ENCODE measurements around the gene HEYL. TPM values are rescaled to one million over a fixed set of nuclear protein-coding genes. Genes with fewer than 3 reads are reported as not detected.

HEYL gene
- 0.13 TPM in 1 of 2 replicates, not detected in the other for total RNA-seq

DNA sequence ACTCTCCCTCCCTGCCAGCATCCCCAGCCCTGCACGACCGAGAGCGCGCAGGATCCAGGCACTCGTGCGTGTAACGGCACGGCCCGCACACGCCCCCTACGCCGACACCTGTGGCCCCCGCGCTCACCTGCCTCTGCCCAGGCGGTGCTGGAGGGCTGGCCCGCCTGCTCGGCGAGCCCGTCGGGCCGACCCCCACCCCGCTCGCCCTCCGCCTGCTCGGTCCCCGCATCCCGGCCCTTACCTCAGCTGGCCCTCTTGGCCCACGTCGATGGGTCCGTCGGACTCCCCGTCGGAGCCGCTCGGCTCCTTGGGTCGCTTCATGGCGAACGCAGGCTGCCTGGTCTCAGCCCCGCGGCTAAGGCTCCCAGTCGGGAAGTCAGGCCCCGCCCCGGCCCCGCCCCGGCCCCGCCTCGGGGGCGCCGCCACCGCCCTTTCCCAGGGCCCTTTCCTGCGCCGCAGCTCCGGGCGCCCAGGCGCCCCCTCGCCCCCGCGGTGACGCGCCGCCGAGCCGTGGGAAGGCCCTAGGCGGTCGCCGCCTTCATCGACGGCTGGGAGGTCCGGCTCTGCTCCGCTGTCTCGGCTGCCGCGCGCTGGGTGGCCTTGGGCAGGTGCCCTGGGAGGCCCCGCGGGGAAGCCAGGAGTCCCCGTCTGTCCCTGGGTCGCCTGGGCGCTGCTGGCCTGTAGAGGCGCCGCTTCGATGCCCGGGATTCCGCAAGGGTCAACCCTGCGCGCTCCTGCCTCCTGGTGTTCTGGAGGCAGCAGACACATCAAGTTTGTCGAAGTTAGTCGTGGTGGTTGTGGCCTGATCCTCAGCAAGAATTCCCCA is at the start of gene HEYL:
HEYL (minus strand) TSS at position 339 of the 826 bp plus-strand sequence; CDS start at position 321, 18 bp downstream.
- DNase-seq (ENCODE audit: low read depth in 2 of 2): peak in 1 of 2 donors; percentile 32

DNA sequence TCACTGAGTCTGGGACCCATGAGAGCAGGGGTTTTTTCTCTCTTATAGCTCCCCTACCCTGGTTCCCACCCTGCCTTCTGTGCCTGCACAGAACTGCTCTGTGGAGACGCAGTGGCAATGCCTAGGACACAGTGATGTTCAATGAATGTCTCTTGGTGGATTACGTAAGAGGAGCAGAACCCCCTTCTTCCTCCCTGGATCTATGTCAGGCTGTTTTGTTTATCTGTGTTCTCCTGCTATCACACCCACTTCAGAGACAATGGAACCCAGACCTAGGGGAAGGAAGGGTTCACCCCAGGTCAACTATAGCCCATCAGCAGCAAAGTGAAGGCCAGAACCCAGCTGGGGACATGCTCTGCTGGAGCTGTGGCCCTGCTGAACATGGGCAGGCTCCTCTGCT is 49.8 kb upstream of the HEYL start:
- no peak for DNase-seq (ENCODE audit: low read depth in 2 of 2)

DNA sequence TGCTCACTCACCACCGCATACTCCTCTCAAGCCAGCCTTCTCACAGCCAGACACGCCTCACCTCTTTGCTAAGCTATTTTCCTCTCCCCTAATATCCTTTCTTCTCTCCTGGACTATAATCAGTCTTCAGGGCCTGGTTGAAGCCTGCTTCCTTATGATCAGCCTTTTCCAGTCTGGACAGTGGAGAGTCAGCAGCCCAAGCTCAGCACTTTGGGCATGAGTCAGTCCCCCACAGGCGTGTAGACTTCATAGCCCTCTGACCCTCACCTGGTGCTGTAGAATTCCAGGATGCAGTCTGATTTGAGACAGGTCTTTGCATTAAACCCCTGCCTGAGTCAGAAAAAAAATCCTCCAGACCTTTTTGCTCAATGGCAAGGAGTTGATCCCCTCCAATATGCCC is 49.3 kb upstream of the HEYL start:
- no peak for DNase-seq (ENCODE audit: low read depth in 2 of 2)

DNA sequence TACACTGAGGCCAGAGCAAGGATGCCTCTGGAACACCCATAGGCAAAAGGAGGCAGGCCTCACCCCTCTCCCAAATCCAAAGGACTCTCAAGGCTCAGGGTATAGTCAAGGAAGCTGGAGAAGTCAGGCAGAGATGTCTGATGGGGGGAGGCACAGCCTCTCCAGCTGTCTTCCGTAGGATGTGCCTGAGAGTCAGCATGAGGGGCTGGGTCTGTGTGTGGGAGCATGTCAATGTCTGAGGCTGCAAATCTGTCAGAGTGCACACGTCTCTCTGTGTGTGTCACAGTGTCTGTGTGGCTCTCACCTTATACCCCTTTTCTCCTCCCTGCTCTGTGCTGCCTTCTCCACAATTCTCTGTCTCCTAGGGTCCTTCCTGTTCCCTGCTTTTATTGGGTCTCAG is 47.8 kb upstream of the HEYL start:
- no peak for DNase-seq (ENCODE audit: low read depth in 2 of 2)

DNA sequence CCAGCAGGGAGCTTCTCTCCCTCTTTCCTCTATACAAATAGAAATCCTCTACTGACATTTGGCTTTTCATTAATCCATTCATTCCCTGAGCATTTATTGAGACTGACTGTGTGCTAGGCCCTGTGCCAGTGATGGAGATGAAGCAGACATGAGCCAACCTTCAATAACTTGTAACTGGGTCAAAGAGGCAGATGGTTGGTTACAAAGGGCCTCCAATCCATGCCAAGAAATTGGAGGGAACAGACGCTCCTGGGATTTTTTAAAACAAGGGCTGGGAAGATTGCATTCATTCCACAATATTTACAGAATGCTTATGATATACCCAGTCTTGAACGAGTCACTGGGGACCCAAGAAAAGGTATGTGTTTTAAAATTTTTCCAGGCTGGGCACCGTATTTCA is 45.6 kb upstream of the HEYL start:
- no peak for DNase-seq (ENCODE audit: low read depth in 2 of 2)

GRCh38 chr1:39684313-39684664 is 44.8 kb upstream of the HEYL start:
- DNase-seq (ENCODE audit: low read depth in 2 of 2): no peak

- DNase-seq (ENCODE audit: low read depth in 2 of 2): no peak
Observed at GRCh38 chr1:39683591-39684312, 44.3 kb upstream of the HEYL start.

DNA sequence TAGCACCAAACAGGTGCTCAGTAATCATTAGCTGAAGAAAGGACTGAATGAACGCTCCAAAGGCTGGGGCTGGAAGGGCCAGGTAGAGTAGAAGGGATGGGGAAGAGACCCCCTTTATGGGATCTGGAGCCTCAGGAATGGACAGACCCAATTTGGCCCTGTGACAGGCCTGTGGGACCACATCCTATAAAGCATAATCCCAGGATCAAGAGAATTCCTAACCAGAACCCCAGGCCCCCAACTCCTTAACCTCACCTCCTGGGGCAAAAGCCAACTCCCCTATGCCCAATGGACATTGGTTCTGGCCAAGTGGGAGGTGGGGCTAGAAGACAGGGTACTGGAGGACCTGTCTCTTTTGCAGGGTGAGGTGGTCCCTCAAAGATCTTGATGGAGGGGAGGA is 42.6 kb upstream of the HEYL start:
- DNase-seq (ENCODE audit: low read depth in 2 of 2): no peak

- no peak for DNase-seq (ENCODE audit: low read depth in 2 of 2)
Observed at GRCh38 chr1:39681294-39681693, 41.9 kb upstream of the HEYL start.

- DNase-seq (ENCODE audit: low read depth in 2 of 2): no peak
Observed at GRCh38 chr1:39680751-39681150, 41.3 kb upstream of the HEYL start.

DNA sequence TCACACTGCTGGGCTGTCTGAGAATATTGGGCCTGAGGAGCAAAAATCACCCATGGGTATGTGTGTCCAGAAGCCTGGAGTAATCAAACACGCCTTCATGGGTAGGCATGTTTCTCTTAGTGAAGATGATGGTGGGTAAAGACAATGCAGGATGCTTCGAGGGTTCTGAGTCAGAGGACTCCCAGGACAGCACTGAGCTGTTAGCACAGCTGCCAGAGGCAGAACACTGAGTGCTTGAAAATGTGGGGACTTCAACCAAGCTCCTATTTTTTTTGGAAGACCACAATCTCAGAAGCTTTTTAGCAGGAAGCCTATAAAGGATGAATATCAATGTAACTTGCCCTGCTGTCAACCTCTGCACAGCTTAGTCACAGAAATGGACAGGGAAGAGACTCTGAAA is 40.4 kb upstream of the HEYL start:
- no peak for DNase-seq (ENCODE audit: low read depth in 2 of 2)

DNA sequence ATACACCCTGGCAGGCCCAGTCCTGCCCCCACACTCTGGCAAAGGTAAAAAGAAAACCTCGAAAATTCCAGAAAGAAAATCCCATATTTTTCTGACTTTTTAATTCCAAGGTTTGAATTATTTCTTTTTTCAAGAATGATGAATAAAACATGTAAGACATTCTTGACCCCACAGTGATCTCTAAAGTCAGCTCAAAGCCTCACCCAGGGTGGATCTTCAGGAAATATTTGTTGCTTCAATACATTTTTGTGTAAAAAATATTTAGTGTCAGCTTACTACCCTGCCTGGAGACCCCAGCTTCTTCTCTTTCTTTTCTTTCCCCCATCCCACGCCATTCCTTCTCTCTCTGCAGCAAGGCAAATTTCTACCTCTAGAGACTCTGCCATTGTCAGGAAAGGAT is 39.4 kb upstream of the HEYL start:
- no peak for DNase-seq (ENCODE audit: low read depth in 2 of 2)

DNA sequence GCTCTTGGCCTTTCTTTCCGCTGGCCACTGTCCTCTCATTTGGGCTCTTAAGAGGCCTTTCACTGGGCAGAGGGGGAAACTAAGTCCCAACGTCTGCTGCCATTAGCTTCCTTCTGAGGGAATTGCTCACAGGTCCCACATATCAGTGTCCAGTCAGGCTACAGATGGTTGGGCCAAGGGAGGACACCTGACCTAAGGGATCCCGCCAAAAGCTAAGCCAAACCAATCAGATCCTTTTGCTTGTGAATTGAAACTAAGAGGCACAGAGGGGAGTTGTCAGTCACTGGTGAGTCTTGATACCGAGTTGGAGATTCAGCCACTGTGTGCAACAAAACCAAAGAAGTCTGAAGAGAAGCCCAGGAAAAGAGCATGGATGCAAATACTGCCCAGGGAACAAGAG is 38.2 kb upstream of the HEYL start:
- no peak for DNase-seq (ENCODE audit: low read depth in 2 of 2)

- DNase-seq (ENCODE audit: low read depth in 2 of 2): no peak
Observed at GRCh38 chr1:39676948-39677548, 37.6 kb upstream of the HEYL start.

GRCh38 chr1:39675220-39675619 is 35.8 kb upstream of the HEYL start:
- DNase-seq (ENCODE audit: low read depth in 2 of 2): no peak

GRCh38 chr1:39673215-39673614 is 33.8 kb upstream of the HEYL start:
- DNase-seq (ENCODE audit: low read depth in 2 of 2): no peak

- peak in 1 of 2 donors; percentile 12 for DNase-seq (ENCODE audit: low read depth in 2 of 2)
Observed at GRCh38 chr1:39672551-39672947, 33.1 kb upstream of the HEYL start.

DNA sequence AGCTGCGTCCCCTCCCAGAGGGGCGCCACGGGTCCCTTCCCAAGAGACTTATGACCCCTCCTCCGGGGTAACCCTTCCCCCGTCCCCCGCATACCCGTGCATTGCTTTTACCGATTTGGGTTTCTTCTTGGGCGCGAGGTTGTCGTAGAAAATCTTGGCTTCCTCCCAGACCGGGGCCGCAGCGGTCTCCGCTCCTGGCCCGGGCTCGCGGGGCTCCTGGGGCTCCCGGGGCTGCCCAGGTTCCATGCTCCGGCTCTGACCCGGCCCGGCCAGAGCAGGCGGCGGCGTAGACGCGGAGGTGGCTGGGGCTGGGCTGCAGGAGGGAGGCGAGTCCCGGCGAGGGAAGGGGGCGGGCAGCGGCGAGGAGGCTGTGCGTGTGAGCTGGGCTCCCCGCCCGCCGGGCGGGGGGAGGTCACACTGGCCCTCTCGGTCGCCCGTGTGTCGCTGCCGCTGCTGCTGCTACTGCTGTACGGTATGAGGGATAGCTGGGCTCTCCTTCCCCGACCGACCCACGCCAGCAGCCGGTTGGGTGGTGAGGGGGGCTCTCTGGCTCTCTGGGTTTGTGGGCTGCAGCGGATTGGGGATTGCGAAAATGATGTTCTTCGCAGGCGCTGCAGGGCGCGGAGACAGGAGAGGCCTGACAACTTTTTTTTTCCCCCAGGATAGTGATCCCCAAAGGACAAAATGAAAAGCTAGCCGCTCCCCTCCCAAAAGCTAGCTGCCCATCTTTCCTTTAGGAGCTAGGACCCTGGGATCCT is 32.5 kb upstream of the HEYL start, which contains the start of gene NT5C1A:
NT5C1A (minus strand) TSS at position 315 of the 758 bp plus-strand sequence; CDS start at position 246, 69 bp downstream.
- peak in 1 of 2 donors; percentile 9 for DNase-seq (ENCODE audit: low read depth in 2 of 2)

GRCh38 chr1:39671433-39671792 is 32.0 kb upstream of the HEYL start:
- no peak for DNase-seq (ENCODE audit: low read depth in 2 of 2)

DNA sequence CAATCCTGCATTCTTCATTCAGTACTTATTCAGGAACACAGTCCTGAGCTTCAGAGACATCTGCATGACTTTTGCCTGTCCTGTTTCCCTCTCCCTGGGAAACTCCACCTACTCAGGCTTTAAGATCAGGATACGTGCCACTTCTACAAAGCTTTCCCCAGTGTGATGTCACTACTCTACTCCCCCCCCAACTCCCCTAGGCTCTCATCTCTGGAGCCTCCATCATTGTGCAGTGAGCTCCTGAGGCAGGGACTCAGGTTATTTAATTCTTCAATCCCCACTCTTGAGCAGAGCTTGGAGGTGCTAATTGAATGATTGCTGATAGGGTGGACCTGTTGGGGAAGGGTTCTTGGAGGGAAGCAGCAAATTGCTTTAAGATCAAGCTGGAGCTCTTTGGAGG is 31.2 kb upstream of the HEYL start:
- DNase-seq (ENCODE audit: low read depth in 2 of 2): no peak

GRCh38 chr1:39668894-39669293 is 29.5 kb upstream of the HEYL start:
- no peak for DNase-seq (ENCODE audit: low read depth in 2 of 2)

GRCh38 chr1:39668111-39668510 is 28.7 kb upstream of the HEYL start:
- no peak for DNase-seq (ENCODE audit: low read depth in 2 of 2)

All from dermis microvascular lymphatic vessel endothelial cell (primary cell).